Measurements from ENCODE around the gene NCAPG.

The NCAPG gene, protein sequence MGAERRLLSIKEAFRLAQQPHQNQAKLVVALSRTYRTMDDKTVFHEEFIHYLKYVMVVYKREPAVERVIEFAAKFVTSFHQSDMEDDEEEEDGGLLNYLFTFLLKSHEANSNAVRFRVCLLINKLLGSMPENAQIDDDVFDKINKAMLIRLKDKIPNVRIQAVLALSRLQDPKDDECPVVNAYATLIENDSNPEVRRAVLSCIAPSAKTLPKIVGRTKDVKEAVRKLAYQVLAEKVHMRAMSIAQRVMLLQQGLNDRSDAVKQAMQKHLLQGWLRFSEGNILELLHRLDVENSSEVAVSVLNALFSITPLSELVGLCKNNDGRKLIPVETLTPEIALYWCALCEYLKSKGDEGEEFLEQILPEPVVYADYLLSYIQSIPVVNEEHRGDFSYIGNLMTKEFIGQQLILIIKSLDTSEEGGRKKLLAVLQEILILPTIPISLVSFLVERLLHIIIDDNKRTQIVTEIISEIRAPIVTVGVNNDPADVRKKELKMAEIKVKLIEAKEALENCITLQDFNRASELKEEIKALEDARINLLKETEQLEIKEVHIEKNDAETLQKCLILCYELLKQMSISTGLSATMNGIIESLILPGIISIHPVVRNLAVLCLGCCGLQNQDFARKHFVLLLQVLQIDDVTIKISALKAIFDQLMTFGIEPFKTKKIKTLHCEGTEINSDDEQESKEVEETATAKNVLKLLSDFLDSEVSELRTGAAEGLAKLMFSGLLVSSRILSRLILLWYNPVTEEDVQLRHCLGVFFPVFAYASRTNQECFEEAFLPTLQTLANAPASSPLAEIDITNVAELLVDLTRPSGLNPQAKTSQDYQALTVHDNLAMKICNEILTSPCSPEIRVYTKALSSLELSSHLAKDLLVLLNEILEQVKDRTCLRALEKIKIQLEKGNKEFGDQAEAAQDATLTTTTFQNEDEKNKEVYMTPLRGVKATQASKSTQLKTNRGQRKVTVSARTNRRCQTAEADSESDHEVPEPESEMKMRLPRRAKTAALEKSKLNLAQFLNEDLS

DNA sequence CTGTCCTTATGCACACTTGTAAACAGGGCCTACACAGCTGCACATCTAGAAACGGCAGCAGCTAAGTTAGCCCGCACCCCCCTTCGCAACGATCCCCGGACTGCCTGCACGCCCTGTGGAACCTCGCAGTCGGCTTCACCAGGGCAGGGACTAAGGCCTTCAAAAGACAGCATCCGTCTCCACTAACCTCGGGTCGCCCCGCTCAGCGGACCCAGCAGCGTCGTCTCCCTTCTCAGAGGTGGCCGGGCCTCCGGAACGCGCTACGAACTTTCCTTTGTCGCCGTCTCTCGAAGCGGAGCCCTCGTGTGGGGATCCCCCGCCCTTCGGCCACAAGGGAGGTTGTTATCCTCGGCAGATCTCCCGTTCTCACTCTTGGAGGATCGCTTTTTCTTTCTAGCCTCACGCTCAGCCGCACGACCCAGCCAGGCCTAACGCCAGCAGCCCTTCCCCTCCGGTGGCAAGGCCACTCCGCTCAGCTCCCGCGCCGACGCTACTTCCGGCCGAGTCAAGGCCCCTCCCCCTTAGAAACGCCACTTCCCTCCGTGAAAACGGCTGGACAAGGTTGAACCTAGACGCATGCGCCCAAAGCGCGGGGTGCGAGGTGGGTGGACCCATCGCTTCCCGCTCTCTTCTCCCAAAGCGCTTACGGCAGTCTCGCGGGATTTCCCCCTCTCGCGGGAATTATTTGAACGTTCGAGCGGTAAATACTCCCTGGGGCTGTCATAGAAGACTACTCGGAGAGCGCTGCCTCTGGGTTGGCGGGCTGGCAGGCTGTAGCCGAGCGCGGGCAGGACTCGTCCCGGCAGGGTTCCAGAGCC, at the start of gene NCAPG, which contains the start of gene DCAF16:
TSS of gene NCAPG (plus strand) at position 720 of the 818 bp plus-strand sequence. CDS start 99 bp downstream, outside the sequence.
TSS of gene DCAF16 (minus strand) at position 498 of the 818 bp plus-strand sequence. CDS start 6,616 bp downstream, outside the sequence.
- DNase-seq: peak; percentile 98

GRCh38 chr4:17761062-17761461, 49.7 kb upstream of the NCAPG start:
- DNase-seq: no peak

GRCh38 chr4:17762726-17763125, 48.1 kb upstream of the NCAPG start:
- DNase-seq: peak; percentile 21

DNA sequence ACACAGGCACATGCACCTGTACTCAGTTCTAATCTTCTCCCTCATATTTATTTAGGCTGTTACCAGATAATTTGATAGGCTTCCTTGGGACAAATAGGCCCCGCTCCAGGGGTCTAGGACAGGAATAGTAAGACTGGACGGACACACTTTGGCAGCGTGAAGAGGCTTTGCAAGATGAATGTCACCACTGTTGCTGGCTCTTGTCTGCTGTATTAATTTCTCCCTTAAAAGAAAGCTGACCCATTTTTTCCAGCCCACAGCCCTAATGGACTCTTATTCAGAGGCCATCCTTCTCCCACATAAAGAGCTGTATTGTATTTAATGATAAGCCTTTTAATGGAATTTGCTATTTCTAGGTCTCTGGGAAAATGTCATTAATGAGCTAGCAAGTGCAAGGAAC, 47.4 kb upstream of the NCAPG start:
- no peak for DNase-seq

DNA sequence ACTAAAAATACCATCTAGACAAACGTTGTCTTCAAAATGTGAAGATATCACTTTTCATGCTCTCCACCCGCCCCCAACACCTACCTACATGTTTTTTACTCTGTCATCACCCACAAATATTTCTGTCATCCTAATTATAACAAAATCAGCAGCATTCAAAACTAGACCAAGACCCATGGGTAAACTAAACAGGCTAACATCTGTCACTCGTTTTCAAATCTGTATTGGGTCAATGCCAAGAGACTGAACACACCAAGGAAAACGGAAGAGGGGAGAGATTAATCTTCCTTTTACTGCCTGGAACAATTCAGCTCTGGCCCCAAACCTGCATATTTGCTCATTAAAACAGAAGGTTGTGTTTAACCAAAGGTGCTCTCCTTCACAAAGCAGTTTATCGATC, 46.8 kb upstream of the NCAPG start:
- no peak for DNase-seq

DNA sequence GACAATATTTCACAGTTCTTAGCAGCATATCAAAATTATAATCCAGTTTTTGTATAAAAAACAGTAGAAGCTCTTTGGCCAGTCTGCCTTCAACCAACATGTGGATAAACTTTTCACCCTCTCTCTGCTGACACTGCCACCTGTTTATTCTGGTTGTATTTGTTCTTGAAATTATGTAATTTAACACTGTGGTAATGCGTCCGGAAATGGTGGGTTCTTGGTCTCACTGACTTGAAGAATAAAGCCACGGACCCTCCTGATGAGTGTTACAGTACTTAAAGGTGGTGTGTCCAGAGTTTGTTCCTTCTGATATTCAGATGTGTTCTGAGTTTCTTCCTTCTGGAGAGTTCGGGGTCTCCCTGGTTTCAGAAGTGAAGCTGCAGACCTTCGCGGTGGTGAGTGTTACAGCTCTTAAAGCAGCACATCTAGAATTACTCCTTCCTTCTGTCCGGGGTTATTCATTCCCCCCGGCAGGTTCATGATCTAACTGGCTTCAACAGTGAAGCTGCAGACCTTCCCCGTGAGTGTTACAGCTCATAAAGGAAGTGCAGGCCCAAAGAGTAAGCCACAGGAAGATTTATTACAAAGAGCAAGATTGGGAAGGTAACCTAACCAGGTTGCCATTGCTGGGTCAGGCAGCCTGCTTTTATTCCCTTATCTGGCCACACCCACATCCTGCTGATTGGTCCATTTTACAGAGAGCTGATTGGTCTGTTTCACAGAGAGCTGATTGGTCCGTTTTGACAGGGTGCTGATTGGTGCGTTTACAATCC, 45.1 kb upstream of the NCAPG start:
- DNase-seq: no peak

DNA sequence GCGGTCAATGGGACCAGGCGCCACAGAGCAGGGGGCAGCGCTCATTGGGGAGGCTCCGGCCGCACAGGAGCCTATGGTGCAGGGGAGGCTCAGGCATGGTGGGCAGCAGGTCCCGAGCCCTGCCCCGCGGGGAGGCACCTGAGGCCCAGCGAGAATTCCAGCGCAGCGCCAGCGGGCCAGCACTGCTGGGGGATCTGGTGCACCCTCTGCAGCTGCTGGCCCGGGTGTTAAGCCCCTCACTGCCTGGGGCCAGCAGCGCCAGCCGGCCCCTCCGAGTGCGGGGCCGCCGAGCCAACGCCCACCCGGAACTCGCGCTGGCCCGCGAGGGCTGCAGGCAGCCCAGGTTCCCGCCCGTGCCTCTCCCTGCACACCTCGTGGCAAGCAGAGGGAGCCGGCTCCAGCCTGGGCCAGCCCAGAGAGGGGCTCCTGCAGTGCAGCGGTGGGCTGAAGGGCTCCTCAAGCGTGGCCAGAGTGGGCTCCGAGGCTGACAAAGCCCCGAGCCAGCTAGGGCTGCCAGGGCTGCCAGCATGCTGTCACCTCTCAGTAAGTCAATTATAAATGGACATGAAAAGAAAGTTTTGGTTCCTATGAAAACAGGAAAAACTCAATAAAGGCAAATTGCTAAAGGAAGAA, 43.8 kb upstream of the NCAPG start:
- DNase-seq: no peak

GRCh38 chr4:17769406-17770174, 41.2 kb upstream of the NCAPG start:
- no peak for DNase-seq

DNA sequence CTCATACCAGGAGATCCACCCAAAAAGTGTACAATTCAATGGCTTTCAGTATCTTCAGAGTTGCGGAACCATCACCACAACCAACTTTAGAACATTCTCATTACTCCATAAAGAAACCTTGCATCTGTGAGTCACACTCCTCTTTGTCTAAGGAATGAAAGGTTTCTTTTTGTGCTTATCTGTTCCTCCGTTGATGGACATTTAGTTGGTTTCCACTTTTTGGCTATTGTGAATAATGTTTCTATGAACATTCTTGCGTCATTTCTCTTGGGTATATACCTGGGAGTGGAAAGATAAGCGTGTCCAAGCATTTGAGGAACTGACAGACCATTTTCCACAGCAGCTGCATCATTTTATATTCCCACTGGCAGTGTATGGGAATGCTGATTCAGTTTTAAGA, 39.9 kb upstream of the NCAPG start:
- DNase-seq: no peak

GRCh38 chr4:17771284-17771908, 39.4 kb upstream of the NCAPG start:
- DNase-seq: no peak

- DNase-seq: no peak
These were observed 37.6 kb upstream of the NCAPG start for GRCh38 chr4:17773135-17773698.

GRCh38 chr4:17778431-17778830, 32.3 kb upstream of the NCAPG start:
- DNase-seq: no peak

DNA sequence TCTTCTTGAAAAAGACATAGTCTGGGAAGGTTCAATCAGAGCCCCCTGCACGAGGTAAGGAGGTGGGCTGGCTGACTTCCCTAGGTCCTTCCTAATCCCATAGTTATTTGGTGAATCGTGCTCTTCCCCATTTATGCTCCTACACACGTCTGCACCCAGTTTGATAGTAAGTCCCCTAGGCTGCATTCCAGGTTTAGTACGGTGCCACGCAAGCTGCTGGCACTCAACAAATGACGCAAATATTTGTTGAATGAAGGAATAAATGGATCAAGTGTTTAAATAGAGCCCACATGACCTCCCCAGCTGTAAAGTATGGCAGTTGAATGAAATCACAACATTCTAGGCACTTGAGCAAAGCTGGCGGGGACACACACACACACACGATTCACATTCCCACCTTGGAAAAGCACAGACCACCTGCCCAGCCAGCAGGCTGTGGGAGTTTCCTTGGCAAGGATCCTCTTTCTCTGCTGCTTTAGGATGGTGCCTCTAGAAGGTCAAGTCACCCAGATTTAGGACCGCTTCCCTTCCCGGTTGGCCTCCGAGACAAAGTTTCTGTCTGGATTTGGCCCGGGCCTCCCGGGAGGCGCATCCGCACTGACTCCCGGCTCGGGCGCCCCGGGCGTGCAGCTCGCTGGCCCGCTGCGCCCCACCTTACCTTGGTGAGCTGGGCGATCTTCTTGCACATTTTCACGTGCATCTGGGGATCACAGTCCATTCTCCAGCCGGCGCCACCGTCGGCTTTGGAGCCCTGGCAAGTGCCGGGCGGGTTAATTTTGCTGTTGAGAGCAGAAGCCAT, 30.1 kb upstream of the NCAPG start:
- DNase-seq: peak; percentile 69

DNA sequence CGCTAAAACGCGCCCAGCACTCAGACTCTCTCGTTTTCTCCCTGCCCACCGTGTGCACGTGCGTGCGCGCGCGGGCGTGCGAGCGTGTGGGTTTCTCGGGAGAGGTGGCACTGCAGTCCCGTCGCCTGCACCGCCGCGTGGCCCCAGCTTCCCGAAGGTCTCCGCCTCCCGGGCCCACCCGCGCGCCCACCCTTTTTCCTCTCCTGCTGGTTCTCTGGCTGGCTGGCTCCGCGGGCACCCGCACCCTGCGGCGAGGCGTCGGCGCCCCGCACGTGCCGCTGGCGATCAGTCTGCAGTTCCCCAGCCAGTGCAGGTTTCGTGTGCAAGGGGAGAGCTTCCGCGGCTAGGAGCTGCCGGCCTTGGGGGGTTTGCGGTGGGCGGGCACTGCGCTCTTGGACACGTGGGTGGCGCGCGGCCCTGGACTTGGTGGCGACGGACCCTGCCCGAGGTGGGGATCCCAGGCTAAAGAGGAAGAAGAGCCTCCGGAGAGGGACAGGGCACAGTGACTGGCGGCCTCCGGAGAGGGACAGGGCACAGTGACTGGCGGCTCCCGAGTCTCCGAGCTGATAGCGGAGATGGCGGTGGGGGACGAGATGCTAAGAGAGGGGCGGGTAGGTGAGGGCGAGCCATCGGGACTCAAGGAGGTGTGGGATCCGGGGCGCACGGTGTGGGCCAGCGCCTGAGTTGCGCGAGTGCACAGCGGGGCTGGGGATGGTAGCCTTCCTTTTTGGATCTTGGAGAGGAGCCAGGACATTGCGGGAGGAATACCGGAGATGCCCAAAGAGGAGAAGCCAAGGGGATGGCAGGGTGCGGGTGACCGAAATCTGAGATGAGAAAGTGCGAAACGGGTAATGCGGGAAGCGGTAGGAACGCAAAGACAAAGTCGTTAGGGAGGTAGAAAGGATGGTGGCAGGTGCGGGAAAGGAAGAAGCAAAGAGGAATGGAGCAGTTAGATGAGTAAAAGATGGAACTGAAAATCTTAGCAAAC, 29.2 kb upstream of the NCAPG start, which contains the start of gene FAM184B:
TSS of gene FAM184B (minus strand) at position 322 of the 988 bp plus-strand sequence. CDS start 322 bp downstream, outside the sequence.
- peak; percentile 29 for DNase-seq

GRCh38 chr4:17785858-17786257, 24.9 kb upstream of the NCAPG start:
- DNase-seq: no peak

DNA sequence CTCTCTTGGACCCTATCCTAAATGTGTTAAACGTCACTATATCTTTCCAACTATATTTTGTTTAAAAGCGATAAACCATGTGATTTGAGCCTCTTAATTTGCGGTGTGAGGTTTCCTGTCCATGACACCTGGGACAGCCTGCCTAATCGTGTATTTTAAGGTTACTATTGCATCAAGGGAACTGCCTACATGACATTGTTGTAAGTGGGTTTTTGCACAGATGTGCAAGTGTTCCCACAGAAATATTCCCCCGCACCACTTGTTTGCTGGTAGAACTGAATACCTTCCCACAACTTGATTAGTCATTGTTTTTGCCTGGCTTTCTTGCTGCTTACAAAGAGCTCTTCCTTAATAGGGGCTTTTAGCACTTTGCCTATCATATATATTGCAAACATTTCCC, 24.2 kb upstream of the NCAPG start:
- no peak for DNase-seq

- DNase-seq: no peak
These were observed 23.5 kb upstream of the NCAPG start for GRCh38 chr4:17787315-17787714.

Data from NCI-H345 (cell line).